HCT116 (cell line): Measurements from ENCODE around the gene MORC1.
A peak's percentile ranks its signal among the peaks of the same experiment; 100 is the strongest.

Experiments
- EGR1 ChIP-seq: IDR thresholded peaks from 2 replicates; pipeline ENCODE4 v1.6.1; 2012; ENCODE audit warnings: low read depth
- EZH2 ChIP-seq: fragments of 200-600 bp; sonication (generic); IDR thresholded peaks from 2 replicates; pipeline ENCODE4 v1.6.1; 2017; ENCODE audit warnings: antibody characterized with exemption, mixed run types
- EZH2phosphoT487 ChIP-seq: fragments of 200-600 bp; IDR thresholded peaks from 2 replicates; pipeline ENCODE4 v1.6.1; 2018; ENCODE audit warnings: antibody characterized with exemption, borderline replicate concordance
- JUND ChIP-seq: IDR thresholded peaks from 2 replicates; pipeline ENCODE4 v1.6.1; 2012
- POLR2A ChIP-seq: IDR thresholded peaks from 2 replicates; pipeline ENCODE4 v1.7.0; 2011; ENCODE audit warnings: borderline replicate concordance; ENCODE audit not compliant: insufficient read depth, insufficient read length; ENCODE audit errors: extremely low read depth
- POLR2AphosphoS5 ChIP-seq: IDR thresholded peaks from 2 replicates; pipeline ENCODE4 v1.6.1; 2011; ENCODE audit warnings: mild to moderate bottlenecking, low read depth, low read length, moderate library complexity
- SIN3A ChIP-seq: IDR thresholded peaks from 2 replicates; pipeline ENCODE4 v1.6.1; 2012; ENCODE audit warnings: low read depth
- ZFX ChIP-seq: fragments of 450-650 bp; IDR thresholded peaks from 2 replicates; pipeline ENCODE4 v1.6.1; 2017
- TF ChIP-seq, protein P1 (sequence below), 3 experiments: fragments of 200-600 bp in 1 of 3; sonication (generic) in 1 of 3; IDR thresholded peaks in 2 of 3; conservative IDR thresholded peaks in 1 of 3; 2 replicates each; pipeline ENCODE4 v1.5.1; 2012 to 2017; ENCODE audit warnings: low read depth in 2 of 3, low read length in 2 of 3, antibody characterized with exemption in 1 of 3, borderline replicate concordance in 1 of 3, control low read depth in 1 of 3, mild to moderate bottlenecking in 1 of 3, mixed read lengths in 1 of 3, mixed run types in 1 of 3, moderate library complexity in 1 of 3; ENCODE audit not compliant: insufficient read depth in 1 of 3
- TF ChIP-seq, protein P2 (sequence below): IDR thresholded peaks from 2 replicates; pipeline ENCODE4 v1.6.1; 2012; ENCODE audit warnings: low read depth
- TF ChIP-seq, protein P3 (sequence below): IDR thresholded peaks from 2 replicates; pipeline ENCODE4 v1.6.1; 2012
- TF ChIP-seq, protein P4 (sequence below): IDR thresholded peaks from 2 replicates; pipeline ENCODE4 v1.6.1; 2011; ENCODE audit warnings: mild to moderate bottlenecking, low read length, moderate library complexity; ENCODE audit not compliant: insufficient replicate concordance; ENCODE audit errors: extremely low read depth

DNA sequence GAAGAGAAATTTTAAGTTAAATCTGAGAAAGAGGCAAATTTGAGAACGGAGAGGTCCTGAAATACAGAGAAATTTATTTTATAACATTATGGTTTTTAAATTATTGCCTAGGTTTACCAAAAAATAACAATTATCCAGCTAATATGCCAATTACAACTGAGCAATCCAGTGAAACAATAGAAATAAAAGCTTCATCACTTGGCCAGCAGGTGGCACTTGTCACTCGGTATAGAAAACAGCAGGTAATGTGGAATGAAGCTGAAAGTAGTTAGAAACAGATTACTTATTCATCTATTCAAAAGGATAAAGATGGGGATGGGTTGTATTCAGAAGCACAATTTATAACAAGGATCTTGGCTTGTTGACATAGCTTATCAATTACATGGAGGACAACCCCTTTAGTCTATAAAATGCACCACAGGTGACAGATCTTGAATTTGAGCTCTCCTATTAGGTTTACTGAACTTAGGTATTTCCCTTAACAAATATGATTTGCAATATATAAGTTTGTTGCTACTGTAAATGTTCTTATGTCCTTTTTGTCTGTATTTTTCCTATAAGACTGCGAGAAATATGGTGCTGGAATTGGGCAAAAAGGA lies 94.2 kb downstream of the MORC1 start:
- TF ChIP-seq JUND (no peak), POLR2AphosphoS5 (no peak), EGR1 (no peak), POLR2A (no peak), SIN3A (no peak), EZH2 (no peak), ZFX (no peak), EZH2phosphoT487 (no peak)
- TF ChIP-seq, protein P1, sequence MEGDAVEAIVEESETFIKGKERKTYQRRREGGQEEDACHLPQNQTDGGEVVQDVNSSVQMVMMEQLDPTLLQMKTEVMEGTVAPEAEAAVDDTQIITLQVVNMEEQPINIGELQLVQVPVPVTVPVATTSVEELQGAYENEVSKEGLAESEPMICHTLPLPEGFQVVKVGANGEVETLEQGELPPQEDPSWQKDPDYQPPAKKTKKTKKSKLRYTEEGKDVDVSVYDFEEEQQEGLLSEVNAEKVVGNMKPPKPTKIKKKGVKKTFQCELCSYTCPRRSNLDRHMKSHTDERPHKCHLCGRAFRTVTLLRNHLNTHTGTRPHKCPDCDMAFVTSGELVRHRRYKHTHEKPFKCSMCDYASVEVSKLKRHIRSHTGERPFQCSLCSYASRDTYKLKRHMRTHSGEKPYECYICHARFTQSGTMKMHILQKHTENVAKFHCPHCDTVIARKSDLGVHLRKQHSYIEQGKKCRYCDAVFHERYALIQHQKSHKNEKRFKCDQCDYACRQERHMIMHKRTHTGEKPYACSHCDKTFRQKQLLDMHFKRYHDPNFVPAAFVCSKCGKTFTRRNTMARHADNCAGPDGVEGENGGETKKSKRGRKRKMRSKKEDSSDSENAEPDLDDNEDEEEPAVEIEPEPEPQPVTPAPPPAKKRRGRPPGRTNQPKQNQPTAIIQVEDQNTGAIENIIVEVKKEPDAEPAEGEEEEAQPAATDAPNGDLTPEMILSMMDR (IDR thresholded peaks at IDR 0.05 in 2 of 3, conservative IDR thresholded peaks at IDR 0.05 in 1 of 3; ENCODE audit: borderline replicate concordance in 1 of 3, insufficient read depth in 1 of 3, low read depth in 2 of 3, low read length in 2 of 3): peak; percentile 64 to 83 (median 67); a peak in 5 of 6 replicates
- TF ChIP-seq, protein P2, sequence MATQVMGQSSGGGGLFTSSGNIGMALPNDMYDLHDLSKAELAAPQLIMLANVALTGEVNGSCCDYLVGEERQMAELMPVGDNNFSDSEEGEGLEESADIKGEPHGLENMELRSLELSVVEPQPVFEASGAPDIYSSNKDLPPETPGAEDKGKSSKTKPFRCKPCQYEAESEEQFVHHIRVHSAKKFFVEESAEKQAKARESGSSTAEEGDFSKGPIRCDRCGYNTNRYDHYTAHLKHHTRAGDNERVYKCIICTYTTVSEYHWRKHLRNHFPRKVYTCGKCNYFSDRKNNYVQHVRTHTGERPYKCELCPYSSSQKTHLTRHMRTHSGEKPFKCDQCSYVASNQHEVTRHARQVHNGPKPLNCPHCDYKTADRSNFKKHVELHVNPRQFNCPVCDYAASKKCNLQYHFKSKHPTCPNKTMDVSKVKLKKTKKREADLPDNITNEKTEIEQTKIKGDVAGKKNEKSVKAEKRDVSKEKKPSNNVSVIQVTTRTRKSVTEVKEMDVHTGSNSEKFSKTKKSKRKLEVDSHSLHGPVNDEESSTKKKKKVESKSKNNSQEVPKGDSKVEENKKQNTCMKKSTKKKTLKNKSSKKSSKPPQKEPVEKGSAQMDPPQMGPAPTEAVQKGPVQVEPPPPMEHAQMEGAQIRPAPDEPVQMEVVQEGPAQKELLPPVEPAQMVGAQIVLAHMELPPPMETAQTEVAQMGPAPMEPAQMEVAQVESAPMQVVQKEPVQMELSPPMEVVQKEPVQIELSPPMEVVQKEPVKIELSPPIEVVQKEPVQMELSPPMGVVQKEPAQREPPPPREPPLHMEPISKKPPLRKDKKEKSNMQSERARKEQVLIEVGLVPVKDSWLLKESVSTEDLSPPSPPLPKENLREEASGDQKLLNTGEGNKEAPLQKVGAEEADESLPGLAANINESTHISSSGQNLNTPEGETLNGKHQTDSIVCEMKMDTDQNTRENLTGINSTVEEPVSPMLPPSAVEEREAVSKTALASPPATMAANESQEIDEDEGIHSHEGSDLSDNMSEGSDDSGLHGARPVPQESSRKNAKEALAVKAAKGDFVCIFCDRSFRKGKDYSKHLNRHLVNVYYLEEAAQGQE: no peak
- TF ChIP-seq, protein P3, sequence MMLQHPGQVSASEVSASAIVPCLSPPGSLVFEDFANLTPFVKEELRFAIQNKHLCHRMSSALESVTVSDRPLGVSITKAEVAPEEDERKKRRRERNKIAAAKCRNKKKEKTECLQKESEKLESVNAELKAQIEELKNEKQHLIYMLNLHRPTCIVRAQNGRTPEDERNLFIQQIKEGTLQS: no peak
- TF ChIP-seq, protein P4, sequence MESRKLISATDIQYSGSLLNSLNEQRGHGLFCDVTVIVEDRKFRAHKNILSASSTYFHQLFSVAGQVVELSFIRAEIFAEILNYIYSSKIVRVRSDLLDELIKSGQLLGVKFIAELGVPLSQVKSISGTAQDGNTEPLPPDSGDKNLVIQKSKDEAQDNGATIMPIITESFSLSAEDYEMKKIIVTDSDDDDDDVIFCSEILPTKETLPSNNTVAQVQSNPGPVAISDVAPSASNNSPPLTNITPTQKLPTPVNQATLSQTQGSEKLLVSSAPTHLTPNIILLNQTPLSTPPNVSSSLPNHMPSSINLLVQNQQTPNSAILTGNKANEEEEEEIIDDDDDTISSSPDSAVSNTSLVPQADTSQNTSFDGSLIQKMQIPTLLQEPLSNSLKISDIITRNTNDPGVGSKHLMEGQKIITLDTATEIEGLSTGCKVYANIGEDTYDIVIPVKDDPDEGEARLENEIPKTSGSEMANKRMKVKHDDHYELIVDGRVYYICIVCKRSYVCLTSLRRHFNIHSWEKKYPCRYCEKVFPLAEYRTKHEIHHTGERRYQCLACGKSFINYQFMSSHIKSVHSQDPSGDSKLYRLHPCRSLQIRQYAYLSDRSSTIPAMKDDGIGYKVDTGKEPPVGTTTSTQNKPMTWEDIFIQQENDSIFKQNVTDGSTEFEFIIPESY: no peak
